Measurements from ENCODE around the gene EHD1. TPM values are rescaled to one million over a fixed set of nuclear protein-coding genes. Genes with fewer than 3 reads are reported as not detected.
A peak's percentile ranks its signal among the peaks of the same experiment; 100 is the strongest.

The EHD1 gene
- total RNA-seq, 1 donor from 2014 or later: 19.8 TPM

GRCh38 chr11:64855596-64856304 lies 22.7 kb downstream of the EHD1 start:
- Histone ChIP-seq H3K4me1 (no peaks in the 10 kb centered on the region), H4K20me1 (ENCODE audit: low read depth) (no peaks in the 10 kb centered on the region), H3K4me2 (no peak overlapping the region), H3K9ac (no peak overlapping the region), H3K9me3 (ENCODE audit: low read depth) (no peaks in the 10 kb centered on the region), H3K27ac (no peak overlapping the region), H3K4me3 (no peak overlapping the region), H3K79me2 (ENCODE audit: low read depth) (no peaks in the 10 kb centered on the region), H3K36me3 (no peaks in the 10 kb centered on the region), H3F3A (ENCODE audit: low read depth) (no peaks in the 10 kb centered on the region), H3K27me3 (no peaks in the 10 kb centered on the region), H2AFZ (replicated peaks) (no peak overlapping the region)
- TF ChIP-seq EZH2 (IDR thresholded peaks at IDR 0.05) (no peak), CTCF (IDR thresholded peaks at IDR 0.05) (no peak), EZH2phosphoT487 (IDR thresholded peaks at IDR 0.05) (no peak)
- H3K27ac Mint-ChIP-seq: peak overlapping the region; percentile 69
- H3K4me1 Mint-ChIP-seq: peaks cover 5% of the 10 kb centered on the region
- H3K4me3 Mint-ChIP-seq: no peak overlapping the region
- no peak for DNase-seq (ENCODE audit: low spot score)
- H3K27me3 Mint-ChIP-seq (ENCODE audit: insufficient read depth, low read depth): peaks cover 8% of the 10 kb centered on the region
- peaks cover 6% of the 10 kb centered on the region for H3K36me3 Mint-ChIP-seq
- H3K9me3 Mint-ChIP-seq: no peaks in the 10 kb centered on the region

DNA sequence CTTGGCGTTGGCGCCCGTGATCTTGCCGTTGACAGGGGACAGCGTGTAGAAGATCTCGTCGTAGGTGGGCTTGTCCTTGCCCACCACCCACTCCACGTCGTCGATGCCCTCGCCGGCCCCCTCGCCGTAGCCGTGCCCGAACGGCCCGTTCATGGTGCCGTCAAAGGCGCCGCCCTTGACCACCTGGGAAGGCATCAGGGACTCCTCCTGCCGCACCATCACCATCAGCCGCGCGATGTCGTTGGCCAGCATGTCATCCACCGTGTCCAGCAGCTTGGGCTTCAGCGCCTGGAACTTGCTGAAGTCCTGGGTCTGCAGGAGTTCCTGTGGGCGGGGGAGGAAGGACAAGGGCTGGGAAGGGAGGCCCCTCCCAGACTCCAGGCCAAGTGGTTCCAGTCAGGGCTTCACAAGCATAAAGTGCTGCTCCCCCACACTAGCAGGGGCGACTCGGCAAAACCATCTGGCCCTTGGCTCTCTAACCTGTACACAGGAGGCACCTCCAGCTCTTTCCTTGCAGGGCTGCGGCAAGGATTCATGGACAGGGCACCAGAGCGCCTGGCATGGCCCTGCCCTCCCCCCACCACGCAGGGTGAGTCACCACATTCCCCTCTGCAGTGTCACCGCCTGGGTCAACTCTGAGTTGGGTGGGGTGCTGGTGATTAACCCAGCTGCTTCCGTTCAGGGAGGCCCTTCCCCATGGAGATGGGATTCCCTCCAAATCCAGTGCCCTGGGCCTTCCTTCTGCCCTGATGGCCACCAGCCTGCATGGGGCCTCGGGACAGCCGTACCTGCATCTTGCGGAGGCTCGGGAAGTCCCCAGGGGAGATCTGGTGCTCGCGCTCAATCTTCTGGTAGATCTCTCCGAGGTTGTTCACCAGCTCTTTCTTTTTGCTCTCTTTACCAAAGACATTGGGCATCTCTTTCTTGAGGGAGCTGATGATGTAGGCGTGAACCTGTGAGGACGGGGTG lies 23.6 kb downstream of the EHD1 start:
- peak overlapping the region; percentile 69 for H3K27ac Mint-ChIP-seq
- Histone ChIP-seq H3K27me3 (no peaks in the 10 kb centered on the region), H3K27ac (no peak overlapping the region), H3K79me2 (ENCODE audit: low read depth) (no peaks in the 10 kb centered on the region), H2AFZ (replicated peaks) (no peak overlapping the region), H3K9ac (no peak overlapping the region), H4K20me1 (ENCODE audit: low read depth) (no peaks in the 10 kb centered on the region), H3K4me3 (no peak overlapping the region), H3K9me3 (ENCODE audit: low read depth) (no peaks in the 10 kb centered on the region), H3K36me3 (no peaks in the 10 kb centered on the region), H3F3A (ENCODE audit: low read depth) (no peaks in the 10 kb centered on the region), H3K4me2 (no peak overlapping the region), H3K4me1 (no peaks in the 10 kb centered on the region)
- peaks cover 8% of the 10 kb centered on the region for H3K27me3 Mint-ChIP-seq (ENCODE audit: insufficient read depth, low read depth)
- H3K4me3 Mint-ChIP-seq: no peak overlapping the region
- TF ChIP-seq EZH2phosphoT487 (IDR thresholded peaks at IDR 0.05) (no peak), EZH2 (IDR thresholded peaks at IDR 0.05) (no peak), CTCF (IDR thresholded peaks at IDR 0.05) (no peak)
- peaks cover 4% of the 10 kb centered on the region for H3K36me3 Mint-ChIP-seq
- no peaks in the 10 kb centered on the region for H3K9me3 Mint-ChIP-seq
- peaks cover 5% of the 10 kb centered on the region for H3K4me1 Mint-ChIP-seq
- DNase-seq (ENCODE audit: low spot score): no peak

GRCh38 chr11:64854157-64854533 lies 24.3 kb downstream of the EHD1 start:
- peaks cover 8% of the 10 kb centered on the region for H3K27me3 Mint-ChIP-seq (ENCODE audit: insufficient read depth, low read depth)
- TF ChIP-seq EZH2phosphoT487 (IDR thresholded peaks at IDR 0.05) (no peak), CTCF (IDR thresholded peaks at IDR 0.05) (no peak), EZH2 (IDR thresholded peaks at IDR 0.05) (no peak)
- Histone ChIP-seq H3K4me1 (no peaks in the 10 kb centered on the region), H3K4me3 (no peak overlapping the region), H3K9ac (no peak overlapping the region), H3K36me3 (no peaks in the 10 kb centered on the region), H3K27me3 (no peaks in the 10 kb centered on the region), H2AFZ (replicated peaks) (no peak overlapping the region), H3K9me3 (ENCODE audit: low read depth) (no peaks in the 10 kb centered on the region), H3F3A (ENCODE audit: low read depth) (no peaks in the 10 kb centered on the region), H4K20me1 (ENCODE audit: low read depth) (no peaks in the 10 kb centered on the region), H3K4me2 (no peak overlapping the region), H3K79me2 (ENCODE audit: low read depth) (no peaks in the 10 kb centered on the region), H3K27ac (no peak overlapping the region)
- no peak for DNase-seq (ENCODE audit: low spot score)
- peaks cover 2% of the 10 kb centered on the region for H3K36me3 Mint-ChIP-seq
- no peak overlapping the region for H3K27ac Mint-ChIP-seq
- H3K4me3 Mint-ChIP-seq: no peak overlapping the region
- H3K4me1 Mint-ChIP-seq: peaks cover 5% of the 10 kb centered on the region
- H3K9me3 Mint-ChIP-seq: no peaks in the 10 kb centered on the region

Measured in neural progenitor cell (in vitro differentiated cells).